Brain microvascular endothelial cell (primary cell): ENCODE results near the gene SAP30.

Experiments used
- DNase-seq: peaks from one replicate; pipeline ENCODE4 v3.0.0-alpha.2; 2020
- H3K27ac ChIP-seq: fragments of 250-450 bp; sonication (Bioruptor Pico); 2 replicates; pipeline ENCODE4 v1.5.1; 2020; ENCODE audit warnings: mild to moderate bottlenecking, moderate library complexity
- H3K27me3 ChIP-seq: fragments of 250-450 bp; sonication (Bioruptor Pico); replicated peaks from 2 replicates; pipeline ENCODE4 v1.5.1; 2020; ENCODE audit warnings: mild to moderate bottlenecking
- H3K36me3 ChIP-seq: fragments of 250-450 bp; sonication (Bioruptor Pico); replicated peaks from 2 replicates; pipeline ENCODE4 v1.5.1; 2020; ENCODE audit warnings: mild to moderate bottlenecking
- H3K4me3 ChIP-seq: 2 replicates; pipeline ENCODE4 v1.5.1; 2011; ENCODE audit warnings: low read depth, mild to moderate bottlenecking, control low read depth, low read length, moderate library complexity
- in situ Hi-C: cut with HindIII; loops from 2 replicates; pipeline ENCODE4 v1.10.0; 2017; ENCODE audit warnings: low sequenced_read_pairs, low pct_ligation_motif_present
- TF ChIP-seq, protein P1 (sequence below): IDR thresholded peaks from 2 replicates; pipeline ENCODE4 v1.5.1; 2011; ENCODE audit warnings: low read depth, mild to moderate bottlenecking, moderate library complexity, low read length, control low read depth, inconsistent platforms; ENCODE audit errors: missing control alignments

Gene SAP30

DNA sequence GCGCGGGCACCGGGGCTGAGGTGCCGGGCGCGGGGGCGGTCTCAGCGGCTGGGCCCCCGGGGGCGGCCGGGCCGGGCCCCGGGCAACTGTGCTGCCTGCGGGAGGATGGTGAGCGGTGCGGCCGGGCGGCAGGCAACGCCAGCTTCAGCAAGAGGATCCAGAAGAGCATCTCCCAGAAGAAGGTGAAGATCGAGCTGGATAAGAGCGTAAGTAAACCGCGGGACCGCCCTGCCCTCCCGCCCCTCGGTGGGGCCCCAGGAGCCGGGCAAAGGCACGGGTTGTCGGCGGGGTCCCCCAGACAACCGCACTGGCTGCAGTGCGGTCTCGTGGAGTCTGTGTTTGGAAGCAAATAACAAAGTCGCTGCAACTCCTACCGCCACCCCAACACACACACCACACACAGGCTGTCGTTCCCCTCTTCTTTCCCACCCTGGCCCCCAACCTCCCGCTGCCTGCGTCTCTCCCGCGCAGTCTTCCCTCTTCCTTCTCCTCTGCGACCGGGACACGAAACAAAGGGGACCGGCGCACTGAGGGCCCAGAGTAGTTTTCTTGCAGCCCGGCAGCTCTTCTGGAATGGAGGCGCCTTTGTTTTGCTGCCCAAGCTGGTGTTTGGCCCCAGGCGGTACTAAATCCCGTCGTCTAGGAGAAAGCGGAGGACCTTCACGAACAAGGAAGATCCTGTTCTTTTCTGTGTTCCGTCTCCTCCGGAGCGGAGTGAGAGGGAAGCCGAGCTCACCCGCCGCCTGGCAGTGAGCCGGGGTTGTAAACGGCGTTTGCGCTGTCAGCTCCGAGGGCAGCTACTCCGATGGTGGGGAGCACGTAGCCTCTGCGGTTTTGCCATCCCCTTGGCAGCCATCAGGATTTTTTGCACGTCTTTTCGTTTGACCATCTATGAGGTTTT, 788 bp downstream of the SAP30 start:
- peak; percentile 55 for DNase-seq
- no peaks in the 10 kb centered on the region for H3K27me3 ChIP-seq
- H3K4me3 ChIP-seq: peak overlapping the region; percentile 86
- no peaks in the 10 kb centered on the region for H3K36me3 ChIP-seq
- TF ChIP-seq, protein P1, sequence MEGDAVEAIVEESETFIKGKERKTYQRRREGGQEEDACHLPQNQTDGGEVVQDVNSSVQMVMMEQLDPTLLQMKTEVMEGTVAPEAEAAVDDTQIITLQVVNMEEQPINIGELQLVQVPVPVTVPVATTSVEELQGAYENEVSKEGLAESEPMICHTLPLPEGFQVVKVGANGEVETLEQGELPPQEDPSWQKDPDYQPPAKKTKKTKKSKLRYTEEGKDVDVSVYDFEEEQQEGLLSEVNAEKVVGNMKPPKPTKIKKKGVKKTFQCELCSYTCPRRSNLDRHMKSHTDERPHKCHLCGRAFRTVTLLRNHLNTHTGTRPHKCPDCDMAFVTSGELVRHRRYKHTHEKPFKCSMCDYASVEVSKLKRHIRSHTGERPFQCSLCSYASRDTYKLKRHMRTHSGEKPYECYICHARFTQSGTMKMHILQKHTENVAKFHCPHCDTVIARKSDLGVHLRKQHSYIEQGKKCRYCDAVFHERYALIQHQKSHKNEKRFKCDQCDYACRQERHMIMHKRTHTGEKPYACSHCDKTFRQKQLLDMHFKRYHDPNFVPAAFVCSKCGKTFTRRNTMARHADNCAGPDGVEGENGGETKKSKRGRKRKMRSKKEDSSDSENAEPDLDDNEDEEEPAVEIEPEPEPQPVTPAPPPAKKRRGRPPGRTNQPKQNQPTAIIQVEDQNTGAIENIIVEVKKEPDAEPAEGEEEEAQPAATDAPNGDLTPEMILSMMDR: no peak
- in situ Hi-C loops: no loop called here
- H3K27ac ChIP-seq: peak overlapping the region; percentile 73

DNA sequence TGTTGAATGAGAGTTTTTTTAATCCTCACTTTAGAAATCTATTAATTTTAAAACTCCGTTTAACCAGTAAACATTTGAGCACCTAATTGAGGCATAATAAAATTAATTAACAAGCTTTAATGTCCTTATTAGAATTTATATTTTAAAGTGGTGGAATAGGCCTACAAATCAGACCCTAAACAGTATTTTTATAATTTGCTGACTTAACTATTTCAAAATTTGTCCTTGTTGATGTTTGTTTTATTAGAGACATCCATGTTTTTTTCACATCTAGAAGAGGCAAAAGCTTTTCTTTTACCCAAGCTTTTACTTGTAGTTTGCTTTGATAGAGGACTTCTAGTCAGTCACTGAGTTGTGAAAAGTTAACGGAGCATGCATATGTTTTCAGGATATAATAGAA, 3.8 kb downstream of the SAP30 start:
- Histone ChIP-seq H3K4me3 (no peak overlapping the region), H3K36me3 (no peaks in the 10 kb centered on the region), H3K27ac (no peak overlapping the region), H3K27me3 (no peaks in the 10 kb centered on the region)
- TF ChIP-seq, protein P1: no peak
- in situ Hi-C loops: no loop called here
- no peak for DNase-seq

DNA sequence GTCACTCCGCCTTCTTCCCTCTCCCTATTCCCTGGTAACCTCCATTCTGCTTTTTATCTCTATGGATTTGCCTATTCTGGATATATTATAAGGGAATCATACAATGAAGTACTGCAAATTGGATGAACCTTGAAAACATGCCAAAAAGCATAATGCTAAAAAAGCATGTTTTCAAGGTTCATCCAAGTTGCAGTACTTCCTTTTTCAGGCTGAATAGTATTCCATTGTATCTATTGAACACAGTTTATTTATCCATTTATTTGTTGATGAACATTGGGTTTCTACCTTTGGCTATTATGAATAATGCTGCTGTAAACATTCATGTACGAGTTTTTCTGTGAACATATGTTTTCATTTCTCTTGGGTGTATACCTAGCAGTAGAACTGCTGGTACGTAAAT, 9.2 kb downstream of the SAP30 start:
- DNase-seq: no peak
- in situ Hi-C loops: no loop called here
- TF ChIP-seq, protein P1: no peak
- Histone ChIP-seq H3K27ac (no peak overlapping the region), H3K4me3 (no peak overlapping the region), H3K27me3 (no peaks in the 10 kb centered on the region), H3K36me3 (no peaks in the 10 kb centered on the region)

DNA sequence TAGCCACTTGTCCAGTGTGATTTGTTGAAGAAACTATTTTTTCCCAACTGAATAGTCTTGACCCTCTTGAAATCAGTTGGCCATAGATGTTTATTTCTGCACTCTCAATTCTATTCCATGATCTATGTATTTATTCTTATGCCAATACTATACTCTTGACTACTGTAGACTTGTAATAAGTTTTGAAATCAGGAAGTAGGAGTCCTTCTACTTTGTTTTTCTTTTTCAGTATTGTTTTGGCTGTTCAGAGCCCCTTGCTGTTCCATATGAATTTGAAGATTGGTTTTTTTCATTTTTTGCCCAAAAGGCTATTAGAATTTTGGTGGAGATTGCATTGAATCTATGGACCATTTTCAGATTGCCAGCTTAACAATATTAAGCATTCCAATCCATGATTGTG, 10.2 kb downstream of the SAP30 start:
- no peaks in the 10 kb centered on the region for H3K27me3 ChIP-seq
- in situ Hi-C loops: no loop called here
- no peak overlapping the region for H3K4me3 ChIP-seq
- no peak for DNase-seq
- no peaks in the 10 kb centered on the region for H3K36me3 ChIP-seq
- TF ChIP-seq, protein P1: no peak
- no peak overlapping the region for H3K27ac ChIP-seq

DNA sequence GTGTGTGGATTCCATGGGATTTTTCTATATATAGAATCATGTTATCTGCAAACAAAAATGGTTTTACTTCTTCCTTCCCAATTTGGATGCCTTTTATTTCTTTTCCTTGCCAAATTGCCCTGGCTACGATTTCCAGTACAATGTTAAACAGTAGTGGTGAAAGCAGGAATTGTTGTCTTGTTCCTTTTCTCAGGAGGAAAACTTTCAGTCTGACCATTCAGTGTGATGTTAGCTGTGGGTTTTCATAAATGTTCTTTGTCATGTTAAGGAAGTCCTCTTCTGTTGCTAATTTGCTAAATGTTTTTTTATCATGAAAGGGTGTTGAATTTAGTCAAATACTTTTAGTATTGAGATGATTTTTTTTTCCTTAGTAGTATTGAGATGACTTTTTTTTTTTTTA, 10.9 kb downstream of the SAP30 start:
- H3K4me3 ChIP-seq: no peak overlapping the region
- DNase-seq: no peak
- TF ChIP-seq, protein P1: no peak
- no peak overlapping the region for H3K27ac ChIP-seq
- no peaks in the 10 kb centered on the region for H3K36me3 ChIP-seq
- H3K27me3 ChIP-seq: no peaks in the 10 kb centered on the region
- in situ Hi-C loops: no loop called here
